ENCODE measurements around the gene MARK2.

The MARK2 gene

GRCh38 chr11:63831326-63831725 is 7.6 kb upstream of the MARK2 start:
- DNase-seq (ENCODE audit: low read depth, low spot score): no peak
- no peak overlapping the region for H3K9ac ChIP-seq (ENCODE audit: insufficient read length, low read depth)
- no peak overlapping the region for H3K4me3 ChIP-seq (ENCODE audit: insufficient read length, low read depth)
- H3K27me3 ChIP-seq (ENCODE audit: insufficient read depth, insufficient read length): no peaks in the 10 kb centered on the region
- TF ChIP-seq SUZ12 (IDR thresholded peaks at IDR 0.05; ENCODE audit: extremely low read depth, insufficient read depth, insufficient read length) (no peak), ZNF274 (IDR thresholded peaks at IDR 0.05; ENCODE audit: low read depth, low read length) (no peak), YY1 (IDR thresholded peaks at IDR 0.05; ENCODE audit: insufficient read depth, insufficient read length) (no peak)
- no peaks in the 10 kb centered on the region for H3K9me3 ChIP-seq (ENCODE audit: insufficient read depth, low read length)
- peaks cover 27% of the 10 kb centered on the region for H3K36me3 ChIP-seq (ENCODE audit: insufficient read depth, insufficient read length, low read length)
- H3K4me1 ChIP-seq (ENCODE audit: insufficient read depth, insufficient read length): peaks cover 21% of the 10 kb centered on the region

DNA sequence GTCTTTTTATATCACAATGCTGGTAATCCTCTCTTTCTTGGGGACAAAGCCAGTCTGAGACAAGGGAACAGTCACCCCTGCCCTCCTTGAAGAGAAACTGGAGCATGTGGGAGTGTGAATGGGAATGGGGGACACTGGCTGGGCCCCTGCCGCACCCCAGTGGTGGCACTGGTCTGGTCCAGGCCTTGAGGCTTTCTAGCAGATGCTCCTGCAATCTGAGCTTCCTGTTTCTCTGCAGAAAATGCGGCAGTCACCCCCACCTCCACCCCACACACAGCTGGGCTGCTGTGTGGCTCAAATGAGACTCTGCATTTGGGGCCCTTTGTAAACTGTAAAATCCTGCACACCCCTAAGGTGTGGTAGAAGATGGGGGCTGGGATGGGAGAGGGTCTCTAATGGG is 6.6 kb upstream of the MARK2 start:
- Histone ChIP-seq H3K4me1 (ENCODE audit: insufficient read depth, insufficient read length) (peaks cover 21% of the 10 kb centered on the region), H3K4me3 (ENCODE audit: insufficient read length, low read depth) (no peak overlapping the region), H3K27me3 (ENCODE audit: insufficient read depth, insufficient read length) (no peaks in the 10 kb centered on the region), H3K9me3 (ENCODE audit: insufficient read depth, low read length) (no peaks in the 10 kb centered on the region), H3K36me3 (ENCODE audit: insufficient read depth, insufficient read length, low read length) (peaks cover 17% of the 10 kb centered on the region), H3K9ac (ENCODE audit: insufficient read length, low read depth) (peak overlapping the region; percentile 28)
- DNase-seq (ENCODE audit: low read depth, low spot score): no peak
- TF ChIP-seq ZNF274 (IDR thresholded peaks at IDR 0.05; ENCODE audit: low read depth, low read length): no peak
- TF ChIP-seq SUZ12 (IDR thresholded peaks at IDR 0.05; ENCODE audit: extremely low read depth, insufficient read depth, insufficient read length): no peak
- no peak for TF ChIP-seq YY1 (IDR thresholded peaks at IDR 0.05; ENCODE audit: insufficient read depth, insufficient read length)

DNA sequence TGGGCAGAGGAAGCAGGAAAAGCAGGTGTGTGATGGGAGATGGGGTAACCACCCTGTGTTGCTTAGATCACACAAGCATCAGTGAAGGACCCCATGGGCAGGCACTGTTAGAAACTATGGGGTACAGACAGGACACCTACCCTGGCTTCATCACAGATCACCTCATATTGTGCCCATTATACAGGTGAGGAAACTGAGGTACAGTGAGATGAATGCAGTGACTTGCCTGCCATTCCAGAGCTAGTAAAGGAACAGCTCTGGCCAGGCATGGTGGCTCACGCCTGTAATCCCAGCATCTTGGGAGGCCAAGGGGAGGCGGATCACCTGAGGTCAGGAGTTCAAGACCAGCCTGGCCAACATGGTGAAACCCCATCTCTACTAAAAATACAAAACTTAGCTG is 5.9 kb upstream of the MARK2 start:
- TF ChIP-seq ZNF274 (IDR thresholded peaks at IDR 0.05; ENCODE audit: low read depth, low read length) (no peak), YY1 (IDR thresholded peaks at IDR 0.05; ENCODE audit: insufficient read depth, insufficient read length) (no peak), SUZ12 (IDR thresholded peaks at IDR 0.05; ENCODE audit: extremely low read depth, insufficient read depth, insufficient read length) (no peak)
- H3K27me3 ChIP-seq (ENCODE audit: insufficient read depth, insufficient read length): no peaks in the 10 kb centered on the region
- no peaks in the 10 kb centered on the region for H3K9me3 ChIP-seq (ENCODE audit: insufficient read depth, low read length)
- peaks cover 26% of the 10 kb centered on the region for H3K4me1 ChIP-seq (ENCODE audit: insufficient read depth, insufficient read length)
- H3K4me3 ChIP-seq (ENCODE audit: insufficient read length, low read depth): no peak overlapping the region
- no peak overlapping the region for H3K9ac ChIP-seq (ENCODE audit: insufficient read length, low read depth)
- no peak for DNase-seq (ENCODE audit: low read depth, low spot score)
- peaks cover 12% of the 10 kb centered on the region for H3K36me3 ChIP-seq (ENCODE audit: insufficient read depth, insufficient read length, low read length)

DNA sequence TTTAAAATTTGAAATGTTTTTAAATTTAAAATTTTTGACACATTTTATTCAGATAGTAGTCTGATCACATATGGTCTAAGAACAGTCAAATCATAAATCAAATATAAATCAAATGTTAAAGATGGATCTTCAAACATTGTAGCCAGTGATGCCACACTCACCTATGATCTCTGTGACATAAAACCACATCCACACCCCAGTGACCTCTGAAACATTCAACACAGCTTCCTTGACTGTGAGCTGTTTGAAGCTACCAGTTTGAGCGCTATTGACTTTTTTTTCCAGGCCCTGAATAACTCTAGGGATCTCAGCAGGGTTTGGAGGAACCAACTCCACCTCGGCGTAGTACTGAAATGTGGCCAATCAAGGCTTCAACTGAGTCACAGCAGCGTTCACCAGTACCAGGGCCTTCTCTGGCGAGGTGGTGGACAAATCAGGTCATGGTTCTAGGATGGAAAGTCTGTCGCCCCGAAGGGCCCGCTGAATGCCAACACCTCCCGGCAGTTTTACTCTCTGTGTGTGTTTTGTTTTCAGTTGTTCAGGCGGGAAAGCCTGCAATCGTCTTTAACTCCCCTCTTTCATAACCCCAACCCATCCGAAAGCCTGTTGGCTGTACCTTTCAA is 4.3 kb upstream of the MARK2 start:
- Histone ChIP-seq H3K9ac (ENCODE audit: insufficient read length, low read depth) (no peak overlapping the region), H3K36me3 (ENCODE audit: insufficient read depth, insufficient read length, low read length) (no peaks in the 10 kb centered on the region)
- DNase-seq (ENCODE audit: low read depth, low spot score): no peak

GRCh38 chr11:63835158-63835545 is 3.8 kb upstream of the MARK2 start:
- H3K9me3 ChIP-seq (ENCODE audit: insufficient read depth, low read length): no peaks in the 10 kb centered on the region
- H3K4me3 ChIP-seq (ENCODE audit: insufficient read length, low read depth): no peak overlapping the region
- no peak overlapping the region for H3K9ac ChIP-seq (ENCODE audit: insufficient read length, low read depth)
- no peaks in the 10 kb centered on the region for H3K36me3 ChIP-seq (ENCODE audit: insufficient read depth, insufficient read length, low read length)
- H3K4me1 ChIP-seq (ENCODE audit: insufficient read depth, insufficient read length): peaks cover 24% of the 10 kb centered on the region
- TF ChIP-seq YY1 (IDR thresholded peaks at IDR 0.05; ENCODE audit: insufficient read depth, insufficient read length) (no peak), SUZ12 (IDR thresholded peaks at IDR 0.05; ENCODE audit: extremely low read depth, insufficient read depth, insufficient read length) (no peak), ZNF274 (IDR thresholded peaks at IDR 0.05; ENCODE audit: low read depth, low read length) (no peak)
- no peaks in the 10 kb centered on the region for H3K27me3 ChIP-seq (ENCODE audit: insufficient read depth, insufficient read length)
- DNase-seq (ENCODE audit: low read depth, low spot score): no peak

More for the DNA sequence above, 4.3 kb upstream of the MARK2 start:
- Histone ChIP-seq H3K4me1 (ENCODE audit: insufficient read depth, insufficient read length) (peaks cover 29% of the 10 kb centered on the region), H3K4me3 (ENCODE audit: insufficient read length, low read depth) (no peak overlapping the region), H3K9me3 (ENCODE audit: insufficient read depth, low read length) (no peaks in the 10 kb centered on the region), H3K27me3 (ENCODE audit: insufficient read depth, insufficient read length) (no peaks in the 10 kb centered on the region)
- no peak for TF ChIP-seq ZNF274 (IDR thresholded peaks at IDR 0.05; ENCODE audit: low read depth, low read length)
- no peak for TF ChIP-seq YY1 (IDR thresholded peaks at IDR 0.05; ENCODE audit: insufficient read depth, insufficient read length)
- TF ChIP-seq SUZ12 (IDR thresholded peaks at IDR 0.05; ENCODE audit: extremely low read depth, insufficient read depth, insufficient read length): no peak

GRCh38 chr11:63837027-63837688 is 1.8 kb upstream of the MARK2 start:
- H3K9me3 ChIP-seq (ENCODE audit: insufficient read depth, low read length): no peaks in the 10 kb centered on the region
- no peak for TF ChIP-seq SUZ12 (IDR thresholded peaks at IDR 0.05; ENCODE audit: extremely low read depth, insufficient read depth, insufficient read length)
- no peak for TF ChIP-seq YY1 (IDR thresholded peaks at IDR 0.05; ENCODE audit: insufficient read depth, insufficient read length)
- no peak for TF ChIP-seq ZNF274 (IDR thresholded peaks at IDR 0.05; ENCODE audit: low read depth, low read length)
- no peak overlapping the region for H3K4me3 ChIP-seq (ENCODE audit: insufficient read length, low read depth)
- no peaks in the 10 kb centered on the region for H3K36me3 ChIP-seq (ENCODE audit: insufficient read depth, insufficient read length, low read length)
- H3K4me1 ChIP-seq (ENCODE audit: insufficient read depth, insufficient read length): peaks cover 26% of the 10 kb centered on the region
- peak overlapping the region; percentile 86 for H3K9ac ChIP-seq (ENCODE audit: insufficient read length, low read depth)
- no peak for DNase-seq (ENCODE audit: low read depth, low spot score)
- no peaks in the 10 kb centered on the region for H3K27me3 ChIP-seq (ENCODE audit: insufficient read depth, insufficient read length)

GRCh38 chr11:63837739-63838138 is 1.2 kb upstream of the MARK2 start:
- peak overlapping the region; percentile 86 for H3K9ac ChIP-seq (ENCODE audit: insufficient read length, low read depth)
- no peak for DNase-seq (ENCODE audit: low read depth, low spot score)
- no peak overlapping the region for H3K4me3 ChIP-seq (ENCODE audit: insufficient read length, low read depth)
- no peaks in the 10 kb centered on the region for H3K27me3 ChIP-seq (ENCODE audit: insufficient read depth, insufficient read length)
- TF ChIP-seq SUZ12 (IDR thresholded peaks at IDR 0.05; ENCODE audit: extremely low read depth, insufficient read depth, insufficient read length): no peak
- no peak for TF ChIP-seq ZNF274 (IDR thresholded peaks at IDR 0.05; ENCODE audit: low read depth, low read length)
- TF ChIP-seq YY1 (IDR thresholded peaks at IDR 0.05; ENCODE audit: insufficient read depth, insufficient read length): no peak
- no peaks in the 10 kb centered on the region for H3K9me3 ChIP-seq (ENCODE audit: insufficient read depth, low read length)
- peaks cover 21% of the 10 kb centered on the region for H3K4me1 ChIP-seq (ENCODE audit: insufficient read depth, insufficient read length)
- H3K36me3 ChIP-seq (ENCODE audit: insufficient read depth, insufficient read length, low read length): peaks cover 2% of the 10 kb centered on the region

All from NT2/D1 (cell line).